HG03045 (cell line): ENCODE results near the gene CDKL1.

ENCODE experiments used
- ATAC-seq: cut with Tn5 transposase; IDR thresholded peaks from one replicate; pipeline ENCODE4 v1.9.1; 2021; ENCODE audit warnings: mild to moderate bottlenecking, moderate library complexity; ENCODE audit not compliant: unreplicated experiment

The CDKL1 gene

GRCh38 chr14:50396631-50397389, at the start of gene CDKL1:
Gene CDKL1 (minus strand): TSS chr14:50396881. CDS start chr14:50395868, 1,013 bp downstream.
- ATAC-seq, result peak; percentile 55

- ATAC-seq, result no peak
Measured at GRCh38 chr14:50434528-50434927, 37.8 kb upstream of the CDKL1 start.

GRCh38 chr14:50432131-50432530, 35.5 kb upstream of the CDKL1 start:
- ATAC-seq, result no peak

- ATAC-seq, result no peak
Measured at GRCh38 chr14:50425816-50426215, 29.1 kb upstream of the CDKL1 start.

- no peak for ATAC-seq
Measured at GRCh38 chr14:50425105-50425504, 28.4 kb upstream of the CDKL1 start.

GRCh38 chr14:50423529-50423928, 26.8 kb upstream of the CDKL1 start:
- no peak for ATAC-seq

GRCh38 chr14:50421499-50421898, 24.8 kb upstream of the CDKL1 start:
- no peak for ATAC-seq

GRCh38 chr14:50417853-50418252, 21.2 kb upstream of the CDKL1 start:
- no peak for ATAC-seq

- ATAC-seq, result no peak
Measured at GRCh38 chr14:50410921-50411320, 14.2 kb upstream of the CDKL1 start.

- ATAC-seq, result no peak
Measured at GRCh38 chr14:50410071-50410470, 13.4 kb upstream of the CDKL1 start.

- no peak for ATAC-seq
Measured at GRCh38 chr14:50407111-50407812, 10.6 kb upstream of the CDKL1 start.

GRCh38 chr14:50403419-50403818, 6.7 kb upstream of the CDKL1 start:
- ATAC-seq, result no peak

GRCh38 chr14:50402965-50403364, 6.3 kb upstream of the CDKL1 start:
- no peak for ATAC-seq

- no peak for ATAC-seq
Measured at GRCh38 chr14:50400461-50400860, 3.8 kb upstream of the CDKL1 start.

- ATAC-seq, result no peak
Measured at GRCh38 chr14:50399251-50400032, 2.8 kb upstream of the CDKL1 start.

GRCh38 chr14:50398189-50398580, 1.5 kb upstream of the CDKL1 start:
- no peak for ATAC-seq

- ATAC-seq, result no peak
Measured at GRCh38 chr14:50397390-50398188, 908 bp upstream of the CDKL1 start.

GRCh38 chr14:50395448-50395847, 1.2 kb downstream of the CDKL1 start:
- ATAC-seq, result no peak

GRCh38 chr14:50394713-50395112, 2.0 kb downstream of the CDKL1 start:
- ATAC-seq, result no peak

- no peak for ATAC-seq
Measured at GRCh38 chr14:50389668-50390441, 6.8 kb downstream of the CDKL1 start.
